ENCODE data around the gene ATP5PB. TPM values are rescaled to one million over a fixed set of nuclear protein-coding genes. Genes with fewer than 3 reads are reported as not detected.
A peak's percentile ranks its signal among the peaks of the same experiment; 100 is the strongest.

ATP5PB gene
- total RNA-seq, 4 donors from 2014 or later, result 166 to 232 (median 192) TPM

DNA sequence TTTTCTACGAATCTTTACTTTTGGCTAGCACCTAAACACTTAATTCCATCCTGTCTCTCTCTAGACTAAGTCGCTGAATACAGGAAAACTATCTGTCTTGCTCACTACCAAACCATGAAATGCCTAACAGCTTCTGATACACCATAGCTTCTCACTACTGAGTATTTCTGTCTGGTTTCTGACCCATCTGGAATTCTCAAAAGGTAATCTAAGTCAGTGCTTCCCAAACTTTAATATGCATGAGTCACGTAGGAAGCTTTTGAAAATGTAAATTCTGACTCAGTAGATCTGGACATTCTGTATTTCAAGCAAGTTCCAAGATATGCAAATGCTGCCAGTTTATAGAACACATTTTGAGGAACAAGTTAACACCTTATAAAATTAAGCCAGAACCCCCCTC lies 12.5 kb upstream of the ATP5PB start:
- Histone ChIP-seq H3K4me3 (no peak overlapping the region), H3K4me1 (no peaks in the 10 kb centered on the region), H3K36me3 (peaks cover 0 to 45% of the 10 kb centered on the region in 2 donors), H3K9me3 (no peaks in the 10 kb centered on the region), H3K27me3 (no peaks in the 10 kb centered on the region), H3K27ac (no peak overlapping the region)
- TF ChIP-seq, protein P1, sequence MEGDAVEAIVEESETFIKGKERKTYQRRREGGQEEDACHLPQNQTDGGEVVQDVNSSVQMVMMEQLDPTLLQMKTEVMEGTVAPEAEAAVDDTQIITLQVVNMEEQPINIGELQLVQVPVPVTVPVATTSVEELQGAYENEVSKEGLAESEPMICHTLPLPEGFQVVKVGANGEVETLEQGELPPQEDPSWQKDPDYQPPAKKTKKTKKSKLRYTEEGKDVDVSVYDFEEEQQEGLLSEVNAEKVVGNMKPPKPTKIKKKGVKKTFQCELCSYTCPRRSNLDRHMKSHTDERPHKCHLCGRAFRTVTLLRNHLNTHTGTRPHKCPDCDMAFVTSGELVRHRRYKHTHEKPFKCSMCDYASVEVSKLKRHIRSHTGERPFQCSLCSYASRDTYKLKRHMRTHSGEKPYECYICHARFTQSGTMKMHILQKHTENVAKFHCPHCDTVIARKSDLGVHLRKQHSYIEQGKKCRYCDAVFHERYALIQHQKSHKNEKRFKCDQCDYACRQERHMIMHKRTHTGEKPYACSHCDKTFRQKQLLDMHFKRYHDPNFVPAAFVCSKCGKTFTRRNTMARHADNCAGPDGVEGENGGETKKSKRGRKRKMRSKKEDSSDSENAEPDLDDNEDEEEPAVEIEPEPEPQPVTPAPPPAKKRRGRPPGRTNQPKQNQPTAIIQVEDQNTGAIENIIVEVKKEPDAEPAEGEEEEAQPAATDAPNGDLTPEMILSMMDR (IDR thresholded peaks at IDR 0.05), result no peak
- TF ChIP-seq EP300 (IDR thresholded peaks at IDR 0.05) (no peak), POLR2A (IDR thresholded peaks at IDR 0.05) (no peak), POLR2AphosphoS5 (IDR thresholded peaks at IDR 0.05) (no peak)
- no peak for ATAC-seq
- WGBS, 2 donors (ENCODE audit: low coverage in 1 of 2), result 44 to 65% methylated on average over 2 to 3 of the region's 3 CpGs

DNA sequence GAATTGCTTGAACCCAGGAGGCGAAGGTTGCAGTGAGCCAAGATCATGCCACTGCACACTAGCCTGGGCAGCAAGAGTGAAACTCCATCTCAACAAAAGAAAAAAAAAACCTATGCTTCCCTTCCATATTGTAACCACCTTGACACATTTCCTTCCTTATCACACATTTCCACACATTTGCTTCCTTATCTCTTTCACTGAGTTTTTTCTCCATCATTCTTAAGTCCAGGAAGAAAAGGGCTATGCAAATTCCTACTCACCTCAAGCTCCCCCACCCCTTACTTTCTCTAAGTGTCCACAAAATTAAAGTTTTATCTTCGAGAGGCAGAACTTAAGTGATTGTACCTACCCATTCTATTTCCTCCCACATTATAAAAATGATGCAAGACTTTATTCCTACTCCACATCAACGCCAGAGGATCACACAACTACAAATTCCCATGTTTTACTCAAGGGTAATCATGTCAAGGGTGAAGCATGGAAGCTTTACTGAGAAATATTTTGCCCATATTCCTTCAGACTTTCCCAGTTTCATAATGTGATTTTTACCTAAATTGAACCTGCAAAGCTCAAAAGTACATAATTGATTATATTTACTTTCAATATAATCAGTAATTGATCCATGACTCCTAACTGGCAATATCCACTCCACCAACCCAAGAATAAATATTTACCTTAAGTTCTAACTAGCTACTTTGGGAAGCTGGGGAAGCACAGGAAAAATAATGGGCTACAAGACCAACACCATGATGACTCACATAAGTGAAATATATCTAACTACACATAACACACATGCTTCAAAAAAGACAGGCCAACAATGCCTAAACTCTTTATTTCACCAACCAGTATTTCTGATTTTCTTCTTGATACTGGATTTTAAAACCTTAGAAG lies 9.6 kb upstream of the ATP5PB start:
- no peak overlapping the region for H3K27ac ChIP-seq
- H3K4me3 ChIP-seq, result no peak overlapping the region
- 86 to 90% methylated on average over 3 of the region's 3 CpGs for WGBS, 2 donors (ENCODE audit: low coverage in 1 of 2)
- ATAC-seq, result no peak
- H3K27me3 ChIP-seq, result no peaks in the 10 kb centered on the region
- H3K36me3 ChIP-seq, result peaks cover 0 to 75% of the 10 kb centered on the region in 2 donors
- H3K9me3 ChIP-seq, result no peaks in the 10 kb centered on the region
- H3K4me1 ChIP-seq, result no peaks in the 10 kb centered on the region
- TF ChIP-seq POLR2A (IDR thresholded peaks at IDR 0.05), result no peak
- TF ChIP-seq EP300 (IDR thresholded peaks at IDR 0.05), result no peak
- no peak for TF ChIP-seq POLR2AphosphoS5 (IDR thresholded peaks at IDR 0.05)
- TF ChIP-seq, protein P1 (IDR thresholded peaks at IDR 0.05), result no peak

DNA sequence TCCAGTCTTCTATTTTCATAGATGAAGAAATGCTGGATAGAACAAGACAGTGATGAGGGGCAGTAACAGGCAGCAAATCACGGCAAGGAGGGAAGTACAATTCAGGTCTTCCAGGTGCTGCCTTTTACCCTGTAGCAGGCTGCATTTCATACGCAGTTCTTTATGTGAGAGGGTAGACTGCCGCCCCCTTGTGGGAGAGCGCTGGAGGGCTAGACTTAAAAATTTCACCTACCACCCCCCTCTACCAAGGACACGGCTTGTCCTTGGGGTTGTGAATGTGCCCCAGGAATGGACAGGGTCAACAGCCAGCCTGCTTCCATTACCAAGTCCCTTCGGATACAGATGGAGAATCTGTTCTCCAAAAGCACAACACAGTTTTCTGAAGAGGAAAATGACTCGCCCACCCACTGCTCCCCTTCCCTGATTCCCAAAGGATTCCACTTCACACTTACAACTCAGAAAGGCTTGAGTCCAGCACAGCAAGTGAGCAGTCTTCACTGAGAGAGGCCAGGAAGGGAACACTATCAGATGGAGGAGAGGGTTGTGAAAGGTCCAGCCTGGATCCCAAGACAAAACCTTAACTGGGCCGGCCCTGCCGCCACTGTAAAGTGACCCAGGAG lies 7.6 kb upstream of the ATP5PB start:
- TF ChIP-seq EP300 (IDR thresholded peaks at IDR 0.05) (no peak), POLR2AphosphoS5 (IDR thresholded peaks at IDR 0.05) (no peak), POLR2A (IDR thresholded peaks at IDR 0.05) (no peak)
- TF ChIP-seq, protein P1 (IDR thresholded peaks at IDR 0.05), result peak in 2 of 4 experiments; percentile 21 to 40
- H3K9me3 ChIP-seq, result no peaks in the 10 kb centered on the region
- H3K27me3 ChIP-seq, result no peaks in the 10 kb centered on the region
- H3K36me3 ChIP-seq, result peaks cover 0 to 95% of the 10 kb centered on the region in 2 donors
- H3K4me1 ChIP-seq, result peaks cover 0 to 5% (median 0%) of the 10 kb centered on the region in 3 donors
- no peak overlapping the region for H3K4me3 ChIP-seq
- no peak overlapping the region for H3K27ac ChIP-seq
- ATAC-seq, result no peak
- 62 to 71% methylated on average over 4 to 6 of the region's 9 CpGs for WGBS, 2 donors (ENCODE audit: low coverage in 1 of 2)

DNA sequence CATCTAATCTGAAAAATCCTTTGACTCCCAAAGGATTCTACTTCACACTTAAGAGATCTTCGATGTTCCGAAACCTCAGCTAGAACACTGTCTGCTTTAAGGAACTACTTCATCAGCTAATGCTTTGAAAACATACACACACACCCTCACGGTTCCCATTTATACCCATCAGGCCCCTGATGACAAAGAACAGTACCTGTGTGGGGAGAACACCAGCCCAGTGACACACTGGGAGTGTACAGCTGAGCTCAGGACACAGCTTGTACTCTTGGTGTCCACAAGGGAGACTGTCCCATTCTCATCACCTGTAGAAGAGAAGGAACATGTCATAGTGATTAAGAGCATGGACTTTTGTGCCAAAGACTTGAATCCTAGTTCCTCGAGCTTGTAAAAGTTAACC lies 6.8 kb upstream of the ATP5PB start:
- H3K4me1 ChIP-seq, result peaks cover 0 to 10% (median 0%) of the 10 kb centered on the region in 3 donors
- H3K27me3 ChIP-seq, result no peaks in the 10 kb centered on the region
- WGBS, 2 donors (ENCODE audit: low coverage in 1 of 2), result 69 to 95% methylated on average over 3 to 4 of the region's 4 CpGs
- H3K27ac ChIP-seq, result no peak overlapping the region
- ATAC-seq, result no peak
- no peak overlapping the region for H3K4me3 ChIP-seq
- H3K36me3 ChIP-seq, result peaks cover 0 to 99% of the 10 kb centered on the region in 2 donors
- TF ChIP-seq POLR2A (IDR thresholded peaks at IDR 0.05), result no peak
- TF ChIP-seq POLR2AphosphoS5 (IDR thresholded peaks at IDR 0.05), result no peak
- TF ChIP-seq, protein P1 (IDR thresholded peaks at IDR 0.05), result no peak
- no peak for TF ChIP-seq EP300 (IDR thresholded peaks at IDR 0.05)
- H3K9me3 ChIP-seq, result no peaks in the 10 kb centered on the region
